NCI-H2081 treated with DMSO at 0.1 percent for 48 hours (cell line): Measurements from ENCODE around the gene ATF7.
"Not testable (repeated sequence)": the region's sequence is repeated elsewhere in the genome, so short reads cannot be mapped to it uniquely, and the experiment has no call there.

ENCODE experiments used
- DNase-seq: peaks from one replicate; lab custom pipeline; 2025; lab: John Stamatoyannopoulos, UW

Gene ATF7

GRCh38 chr12:53564941-53565340 is 61.2 kb downstream of the ATF7 start:
- no peak for DNase-seq

GRCh38 chr12:53564278-53564677 is 61.9 kb downstream of the ATF7 start:
- no peak for DNase-seq

GRCh38 chr12:53563452-53564028 is 62.6 kb downstream of the ATF7 start:
- no peak for DNase-seq

- no peak for DNase-seq
Measured at GRCh38 chr12:53561590-53561953, 64.6 kb downstream of the ATF7 start.

GRCh38 chr12:53560912-53561589 is 65.1 kb downstream of the ATF7 start:
- DNase-seq = no peak

- DNase-seq = no peak
Measured at GRCh38 chr12:53560351-53560750, 65.8 kb downstream of the ATF7 start.

- no peak for DNase-seq
Measured at GRCh38 chr12:53558631-53559030, 67.6 kb downstream of the ATF7 start.

- DNase-seq = no peak
Measured at GRCh38 chr12:53552361-53553327, 73.5 kb downstream of the ATF7 start.

- DNase-seq = no peak
Measured at GRCh38 chr12:53551889-53552291, 74.3 kb downstream of the ATF7 start.

GRCh38 chr12:53550595-53550994 is 75.6 kb downstream of the ATF7 start:
- no peak for DNase-seq

- DNase-seq = not testable (repeated sequence)
Measured at GRCh38 chr12:53550131-53550530, 76.1 kb downstream of the ATF7 start.

GRCh38 chr12:53548354-53548753 is 77.8 kb downstream of the ATF7 start:
- DNase-seq = not testable (repeated sequence)

- DNase-seq = peak; percentile 42
Measured at GRCh38 chr12:53543539-53543938, 82.6 kb downstream of the ATF7 start.

- DNase-seq = no peak
Measured at GRCh38 chr12:53539526-53539925, 86.7 kb downstream of the ATF7 start.

GRCh38 chr12:53538209-53538689 is 87.9 kb downstream of the ATF7 start:
- DNase-seq = peak; percentile 27

- no peak for DNase-seq
Measured at GRCh38 chr12:53536962-53537361, 89.2 kb downstream of the ATF7 start.

- DNase-seq = no peak
Measured at GRCh38 chr12:53533471-53533870, 92.7 kb downstream of the ATF7 start.

- no peak for DNase-seq
Measured at GRCh38 chr12:53532524-53533445, 93.4 kb downstream of the ATF7 start.

- DNase-seq = no peak
Measured at GRCh38 chr12:53532021-53532420, 94.2 kb downstream of the ATF7 start.

GRCh38 chr12:53530920-53531319 is 95.3 kb downstream of the ATF7 start:
- DNase-seq = no peak

- DNase-seq = no peak
Measured at GRCh38 chr12:53530061-53530460, 96.1 kb downstream of the ATF7 start.

- DNase-seq = no peak
Measured at GRCh38 chr12:53524476-53524875, 101.7 kb downstream of the ATF7 start.
